Measurements from ENCODE around the gene PHACTR1. TPM values are rescaled to one million over a fixed set of nuclear protein-coding genes. Genes with fewer than 3 reads are reported as not detected.

Gene PHACTR1
- polyA plus RNA-seq, 1 donor, result 5.8 TPM

GRCh38 chr6:12956991-12957320 lies 240.4 kb downstream of the PHACTR1 start:
- DNase-seq, result no peak

- DNase-seq, result peak; percentile 76
These were observed 240.9 kb downstream of the PHACTR1 start for GRCh38 chr6:12957321-12958051.

GRCh38 chr6:12958052-12958706 lies 241.6 kb downstream of the PHACTR1 start:
- DNase-seq, result peak; percentile 32

- no peak for DNase-seq
These were observed 245.2 kb downstream of the PHACTR1 start for GRCh38 chr6:12961761-12962160.

- no peak for DNase-seq
These were observed 246.0 kb downstream of the PHACTR1 start for GRCh38 chr6:12962529-12962928.

GRCh38 chr6:12962987-12963386 lies 246.4 kb downstream of the PHACTR1 start:
- DNase-seq, result no peak

- DNase-seq, result no peak
These were observed 247.0 kb downstream of the PHACTR1 start for GRCh38 chr6:12963567-12963966.

GRCh38 chr6:12967686-12968085 lies 251.1 kb downstream of the PHACTR1 start:
- peak; percentile 32 for DNase-seq

GRCh38 chr6:12968290-12968689 lies 251.7 kb downstream of the PHACTR1 start:
- DNase-seq, result no peak

GRCh38 chr6:12968839-12969558 lies 252.4 kb downstream of the PHACTR1 start:
- no peak for DNase-seq

- DNase-seq, result no peak
These were observed 253.4 kb downstream of the PHACTR1 start for GRCh38 chr6:12969966-12970365.

- DNase-seq, result no peak
These were observed 256.8 kb downstream of the PHACTR1 start for GRCh38 chr6:12973386-12973785.

GRCh38 chr6:12974551-12974950 lies 258.0 kb downstream of the PHACTR1 start:
- no peak for DNase-seq

GRCh38 chr6:12976366-12976765 lies 259.8 kb downstream of the PHACTR1 start:
- no peak for DNase-seq

- DNase-seq, result no peak
These were observed 260.6 kb downstream of the PHACTR1 start for GRCh38 chr6:12977206-12977605.

GRCh38 chr6:12977806-12978205 lies 261.2 kb downstream of the PHACTR1 start:
- peak; percentile 80 for DNase-seq

GRCh38 chr6:12980741-12981140 lies 264.2 kb downstream of the PHACTR1 start:
- DNase-seq, result no peak

GRCh38 chr6:12984776-12985175 lies 268.2 kb downstream of the PHACTR1 start:
- no peak for DNase-seq

GRCh38 chr6:12987783-12988182 lies 271.2 kb downstream of the PHACTR1 start:
- DNase-seq, result no peak

GRCh38 chr6:12990162-12990561 lies 273.6 kb downstream of the PHACTR1 start:
- DNase-seq, result no peak

- no peak for DNase-seq
These were observed 274.9 kb downstream of the PHACTR1 start for GRCh38 chr6:12991435-12991834.

- DNase-seq, result no peak
These were observed 276.2 kb downstream of the PHACTR1 start for GRCh38 chr6:12992770-12993169.

GRCh38 chr6:12993283-12993898 lies 276.8 kb downstream of the PHACTR1 start:
- DNase-seq, result no peak
